OCI-LY1 (cell line): ENCODE results near the gene TSPAN4.

Experiments
- H2AFZ ChIP-seq: fragments of 200-600 bp; sonication (generic), shearing (Covaris generic); 2 replicates; pipeline ENCODE4 v1.6.0; 2014; ENCODE audit warnings: antibody characterized with exemption, mild to moderate bottlenecking, low read length
- H3F3A ChIP-seq: fragments of 200-600 bp; sonication (generic), shearing (Covaris generic); 2 replicates; pipeline ENCODE4 v1.6.0; 2014; ENCODE audit warnings: mild to moderate bottlenecking, antibody characterized with exemption, low read length, moderate library complexity; ENCODE audit not compliant: insufficient read depth
- H3K27ac ChIP-seq: fragments of 200-600 bp; sonication (generic); 2 replicates; pipeline ENCODE4 v1.5.1; 2014; ENCODE audit warnings: low read length, mixed run types, mild to moderate bottlenecking, low read depth; ENCODE audit not compliant: poor library complexity, severe bottlenecking
- H3K27me3 ChIP-seq: fragments of 200-600 bp; sonication (generic); 2 replicates; pipeline ENCODE4 v1.6.0; 2014; ENCODE audit warnings: antibody characterized with exemption, mild to moderate bottlenecking, low read length, moderate library complexity; ENCODE audit not compliant: insufficient read depth
- H3K36me3 ChIP-seq: fragments of 200-600 bp; sonication (generic); 2 replicates; pipeline ENCODE4 v1.6.1; 2014; ENCODE audit warnings: mild to moderate bottlenecking, antibody characterized with exemption, low read length, moderate library complexity, mixed read lengths; ENCODE audit not compliant: insufficient read depth
- H3K4me1 ChIP-seq: fragments of 200-600 bp; sonication (generic); 2 replicates; pipeline ENCODE4 v1.5.1; 2014; ENCODE audit warnings: mild to moderate bottlenecking, low read length, moderate library complexity; ENCODE audit not compliant: insufficient read depth, severe bottlenecking
- H3K4me2 ChIP-seq: fragments of 200-600 bp; sonication (generic), shearing (Covaris generic); 2 replicates; pipeline ENCODE4 v1.6.1; 2014; ENCODE audit warnings: low read length
- H3K4me3 ChIP-seq: fragments of 200-600 bp; sonication (generic); 2 replicates; pipeline ENCODE4 v1.5.1; 2014; ENCODE audit warnings: low read length, low read depth, mild to moderate bottlenecking, mixed read lengths; ENCODE audit not compliant: poor library complexity, severe bottlenecking
- H3K79me2 ChIP-seq: fragments of 200-600 bp; shearing (Covaris generic); 2 replicates; pipeline ENCODE4 v1.6.1; 2016; ENCODE audit warnings: mixed run types, low read length, mixed read lengths; ENCODE audit not compliant: insufficient read depth
- H3K9ac ChIP-seq: fragments of 200-600 bp; sonication (generic), shearing (Covaris generic); 2 replicates; pipeline ENCODE4 v1.6.1; 2014; ENCODE audit warnings: mild to moderate bottlenecking, low read length, mixed read lengths
- H3K9me2 ChIP-seq: fragments of 200-600 bp; sonication (generic), shearing (Covaris generic); 2 replicates; pipeline ENCODE4 v1.6.1; 2014; ENCODE audit warnings: low read depth, mild to moderate bottlenecking, low read length, mixed read lengths
- H3K9me3 ChIP-seq: fragments of 200-600 bp; shearing (Covaris generic); 2 replicates; pipeline ENCODE4 v1.6.1; 2014; ENCODE audit warnings: low read length, mixed read lengths
- H4K20me1 ChIP-seq: fragments of 200-600 bp; sonication (generic), shearing (Covaris generic); 2 replicates; pipeline ENCODE4 v1.6.0; 2016; ENCODE audit warnings: mild to moderate bottlenecking, low read length; ENCODE audit not compliant: insufficient read depth
- CTCF ChIP-seq: fragments of 200-600 bp; sonication (generic), shearing (Covaris generic); IDR thresholded peaks from 2 replicates; pipeline ENCODE4 v1.5.1; 2017; ENCODE audit warnings: mild to moderate bottlenecking, antibody characterized with exemption, low read length, moderate library complexity, mixed read lengths
- EZH2 ChIP-seq: fragments of 200-600 bp; sonication (generic), shearing (Covaris generic); IDR thresholded peaks from 2 replicates; pipeline ENCODE4 v1.8.0; 2017; ENCODE audit warnings: borderline replicate concordance, mixed run types, mild to moderate bottlenecking, antibody characterized with exemption, low read length, moderate library complexity, mixed read lengths

The TSPAN4 gene

GRCh38 chr11:868802-869201, 26.1 kb downstream of the TSPAN4 start:
- Histone ChIP-seq H3K4me2 (no peak overlapping the region), H3K9ac (no peak overlapping the region), H3K27ac (no peak overlapping the region), H3K4me3 (no peak overlapping the region), H3K36me3 (no peaks in the 10 kb centered on the region), H3K4me1 (no peaks in the 10 kb centered on the region), H2AFZ (no peak overlapping the region), H3K9me3 (no peaks in the 10 kb centered on the region), H3F3A (no peaks in the 10 kb centered on the region), H3K79me2 (no peaks in the 10 kb centered on the region), H3K9me2 (no peaks in the 10 kb centered on the region), H3K27me3 (peaks cover 6% of the 10 kb centered on the region; the same call in 1 of the 2 replicates), H4K20me1 (no peaks in the 10 kb centered on the region)
- TF ChIP-seq CTCF (no peak), EZH2 (no peak)

GRCh38 chr11:869399-870126, 26.9 kb downstream of the TSPAN4 start:
- Histone ChIP-seq H3K9ac (no peak overlapping the region), H3K4me3 (no peak overlapping the region), H3K4me2 (no peak overlapping the region), H2AFZ (no peak overlapping the region), H3K4me1 (no peaks in the 10 kb centered on the region), H3K27ac (no peak overlapping the region), H3K9me2 (no peaks in the 10 kb centered on the region), H4K20me1 (no peaks in the 10 kb centered on the region), H3K27me3 (peaks cover 6% of the 10 kb centered on the region; the same call in 1 of the 2 replicates), H3K9me3 (no peaks in the 10 kb centered on the region), H3K79me2 (no peaks in the 10 kb centered on the region), H3K36me3 (no peaks in the 10 kb centered on the region; the same call in 1 of the 2 replicates), H3F3A (no peaks in the 10 kb centered on the region)
- TF ChIP-seq EZH2 (no peak), CTCF (no peak)

GRCh38 chr11:870127-870413, 27.4 kb downstream of the TSPAN4 start:
- Histone ChIP-seq H3K9me2 (no peaks in the 10 kb centered on the region), H3K36me3 (no peaks in the 10 kb centered on the region; the same call in 1 of the 2 replicates), H3K27me3 (peaks cover 6% of the 10 kb centered on the region; the same call in 1 of the 2 replicates), H3K9me3 (no peaks in the 10 kb centered on the region), H3K9ac (no peak overlapping the region), H3K79me2 (no peaks in the 10 kb centered on the region), H4K20me1 (no peaks in the 10 kb centered on the region), H3K4me3 (no peak overlapping the region), H3K4me2 (no peak overlapping the region), H3K4me1 (no peaks in the 10 kb centered on the region), H2AFZ (no peak overlapping the region), H3F3A (no peaks in the 10 kb centered on the region), H3K27ac (no peak overlapping the region)
- TF ChIP-seq EZH2 (no peak), CTCF (no peak)
